WTC11 (cell line): ENCODE results near the gene QTRT2. TPM values are rescaled to one million over a fixed set of nuclear protein-coding genes. Genes with fewer than 3 reads are reported as not detected.

ENCODE experiments used
- ATAC-seq: fragments of 200-7000 bp; cut with Tn5 transposase; 2 replicates; pipeline ENCODE4 v1.10.0; 2021; ENCODE audit warnings: mild to moderate bottlenecking, moderate library complexity
- CTCF ChIA-PET: fragments of 300-600 bp; sonication (Branson Sonifier 250); formaldehyde crosslinking; loops from one replicate; lab custom pipeline; 2021; ENCODE audit warnings: antibody characterized with exemption; lab: Charles Lee
- POLR2A ChIA-PET: fragments of 350-600 bp; sonication (Branson Sonifier 250); formaldehyde crosslinking; loops from one replicate; lab custom pipeline; 2021; ENCODE audit warnings: antibody characterized with exemption; lab: Charles Lee
- DNase-seq: peaks from one replicate; pipeline ENCODE4 v3.0.0; 2021; ENCODE audit warnings: low spot score
- H3K27ac Mint-ChIP-seq: 2 replicates; pipeline ENCODE4 v1.8.0; 2021; ENCODE audit warnings: mixed read lengths
- H3K27me3 Mint-ChIP-seq: 2 replicates; pipeline ENCODE4 v1.8.0; 2021; ENCODE audit warnings: low read depth, mild to moderate bottlenecking, moderate library complexity, mixed read lengths
- H3K36me3 Mint-ChIP-seq: 2 replicates; pipeline ENCODE4 v1.8.0; 2021; ENCODE audit warnings: mixed read lengths
- H3K4me1 Mint-ChIP-seq: 2 replicates; pipeline ENCODE4 v1.8.0; 2022; ENCODE audit warnings: mixed read lengths
- H3K4me3 Mint-ChIP-seq: 2 replicates; pipeline ENCODE4 v1.8.0; 2021; ENCODE audit warnings: mild to moderate bottlenecking, moderate library complexity, mixed read lengths
- H3K9me3 Mint-ChIP-seq: 2 replicates; pipeline ENCODE4 v1.8.0; 2021; ENCODE audit warnings: mixed read lengths
- ATF1 ChIP-seq: sonication (generic); formaldehyde crosslinking; IDR thresholded peaks from 2 replicates; pipeline ENCODE4 v1.8.1; 2023; ENCODE audit warnings: mild to moderate bottlenecking, moderate library complexity, missing genetic modification reagents
- GTF2I ChIP-seq: fragments of 250-450 bp; sonication (Bioruptor Pico); conservative IDR thresholded peaks from 2 replicates; pipeline ENCODE4 v1.4.0; 2021; ENCODE audit warnings: mild to moderate bottlenecking
- JUN ChIP-seq: sonication (generic); formaldehyde crosslinking; IDR thresholded peaks from 2 replicates; pipeline ENCODE4 v1.8.0; 2023; ENCODE audit warnings: mild to moderate bottlenecking, missing genetic modification reagents
- MYBL2 ChIP-seq: sonication (generic); formaldehyde crosslinking; IDR thresholded peaks from 2 replicates; pipeline ENCODE4 v1.8.1; 2023; ENCODE audit warnings: mild to moderate bottlenecking, moderate library complexity, missing genetic modification reagents
- NR2C2 ChIP-seq: sonication (generic); formaldehyde crosslinking; IDR thresholded peaks from 2 replicates; pipeline ENCODE4 v1.8.0; 2022; ENCODE audit warnings: mild to moderate bottlenecking, missing genetic modification reagents
- PRRX2 ChIP-seq: fragments of 250-450 bp; sonication (Bioruptor Pico); IDR thresholded peaks from 2 replicates; pipeline ENCODE4 v1.8.0; 2021; ENCODE audit warnings: mild to moderate bottlenecking
- RORB ChIP-seq: fragments of 250-450 bp; sonication (Bioruptor Pico); IDR thresholded peaks from 2 replicates; pipeline ENCODE4 v1.9.0; 2021; ENCODE audit warnings: mild to moderate bottlenecking
- ZBTB21 ChIP-seq: sonication (generic); formaldehyde crosslinking; IDR thresholded peaks from 2 replicates; pipeline ENCODE4 v1.8.1; 2023; ENCODE audit warnings: mild to moderate bottlenecking, missing genetic modification reagents, borderline replicate concordance
- ZNF317 ChIP-seq: sonication (generic); formaldehyde crosslinking; IDR thresholded peaks from 2 replicates; pipeline ENCODE4 v1.8.1; 2023; ENCODE audit warnings: low read depth, mild to moderate bottlenecking, moderate library complexity, missing genetic modification reagents, borderline replicate concordance
- ZNF396 ChIP-seq: fragments of 250-450 bp; sonication (Bioruptor Pico); IDR thresholded peaks from 2 replicates; pipeline ENCODE4 v1.8.0; 2021; ENCODE audit warnings: mild to moderate bottlenecking, moderate library complexity, borderline replicate concordance
- total RNA-seq: library from RNA; stranded (reverse); gene quantifications from 3 replicates; pipeline ENCODE4 v1.2.3, GENCODE V29; 2021
- TF ChIP-seq, protein P1 (sequence below): sonication (generic); formaldehyde crosslinking; IDR thresholded peaks from 2 replicates; pipeline ENCODE4 v1.8.0; 2022; ENCODE audit warnings: missing genetic modification reagents
- TF ChIP-seq, protein P2 (sequence below): fragments of 250-450 bp; sonication (Bioruptor Pico); conservative IDR thresholded peaks from 2 replicates; pipeline ENCODE4 v1.9.0; 2021; ENCODE audit warnings: mild to moderate bottlenecking
- TF ChIP-seq, protein P3 (sequence below): fragments of 200-600 bp; IDR thresholded peaks from 2 replicates; pipeline ENCODE4 v1.8.0; 2022; ENCODE audit warnings: antibody characterized with exemption
- TF ChIP-seq, protein P4 (sequence below): fragments of 250-450 bp; sonication (Bioruptor Pico); IDR thresholded peaks from 2 replicates; pipeline ENCODE4 v1.9.0; 2021; ENCODE audit warnings: mild to moderate bottlenecking, borderline replicate concordance
- TF ChIP-seq, protein P5 (sequence below): fragments of 250-450 bp; sonication (Bioruptor Pico); IDR thresholded peaks from 2 replicates; pipeline ENCODE4 v1.8.0; 2021; ENCODE audit warnings: mild to moderate bottlenecking
- TF ChIP-seq, protein P6 (sequence below): sonication (generic); formaldehyde crosslinking; IDR thresholded peaks from 2 replicates; pipeline ENCODE4 v1.8.1; 2023; ENCODE audit warnings: mild to moderate bottlenecking, missing genetic modification reagents, moderate library complexity
- TF ChIP-seq, protein P7 (sequence below): sonication (generic); formaldehyde crosslinking; IDR thresholded peaks from 2 replicates; pipeline ENCODE4 v1.8.1; 2023; ENCODE audit warnings: mild to moderate bottlenecking, missing genetic modification reagents, borderline replicate concordance
- TF ChIP-seq, protein P8 (sequence below): fragments of 250-450 bp; sonication (Bioruptor Pico); IDR thresholded peaks from 2 replicates; pipeline ENCODE4 v1.9.0; 2021; ENCODE audit warnings: moderate library complexity, mild to moderate bottlenecking, inconsistent platforms, borderline replicate concordance

The QTRT2 gene
- total RNA-seq, 1 experiment from 2014 or later, result 40.0 TPM

DNA sequence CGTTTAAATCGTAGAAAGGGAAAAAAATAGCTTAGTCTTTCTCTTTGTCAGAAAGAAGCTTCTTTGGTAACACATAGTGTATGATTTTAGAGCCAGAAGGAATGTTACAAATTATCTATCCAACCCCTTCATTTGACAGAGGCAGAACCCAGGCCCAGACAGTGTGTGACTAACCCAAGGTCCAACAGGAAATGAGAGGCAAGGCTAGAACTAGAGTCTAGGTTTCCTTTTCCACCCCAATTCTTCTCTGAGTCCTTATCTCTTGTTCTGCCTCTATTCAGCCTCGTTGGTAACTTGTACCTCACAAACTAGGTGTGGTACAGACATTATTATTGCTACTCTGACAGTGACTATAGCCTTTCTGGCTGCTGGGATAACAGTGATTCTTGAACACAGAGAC is 39.3 kb downstream of the QTRT2 start:
- ChIA-PET CTCF (no interaction called here), POLR2A (no interaction called here)
- Mint-ChIP-seq H3K27me3 (no peaks in the 10 kb centered on the region), H3K36me3 (no peaks in the 10 kb centered on the region), H3K4me1 (peaks cover 18% of the 10 kb centered on the region)
- DNase-seq, result no peak
- TF ChIP-seq PRRX2 (CRISPR knock-in tag) (no peak), ATF1 (CRISPR knock-in tag) (no peak), GTF2I (CRISPR knock-in tag) (no peak), ZNF396 (CRISPR knock-in tag) (no peak), ZNF317 (CRISPR knock-in tag) (no peak), RORB (CRISPR knock-in tag) (no peak), JUN (no peak), MYBL2 (CRISPR knock-in tag) (no peak), NR2C2 (CRISPR knock-in tag) (no peak), ZBTB21 (no peak)
- TF ChIP-seq, protein P1, sequence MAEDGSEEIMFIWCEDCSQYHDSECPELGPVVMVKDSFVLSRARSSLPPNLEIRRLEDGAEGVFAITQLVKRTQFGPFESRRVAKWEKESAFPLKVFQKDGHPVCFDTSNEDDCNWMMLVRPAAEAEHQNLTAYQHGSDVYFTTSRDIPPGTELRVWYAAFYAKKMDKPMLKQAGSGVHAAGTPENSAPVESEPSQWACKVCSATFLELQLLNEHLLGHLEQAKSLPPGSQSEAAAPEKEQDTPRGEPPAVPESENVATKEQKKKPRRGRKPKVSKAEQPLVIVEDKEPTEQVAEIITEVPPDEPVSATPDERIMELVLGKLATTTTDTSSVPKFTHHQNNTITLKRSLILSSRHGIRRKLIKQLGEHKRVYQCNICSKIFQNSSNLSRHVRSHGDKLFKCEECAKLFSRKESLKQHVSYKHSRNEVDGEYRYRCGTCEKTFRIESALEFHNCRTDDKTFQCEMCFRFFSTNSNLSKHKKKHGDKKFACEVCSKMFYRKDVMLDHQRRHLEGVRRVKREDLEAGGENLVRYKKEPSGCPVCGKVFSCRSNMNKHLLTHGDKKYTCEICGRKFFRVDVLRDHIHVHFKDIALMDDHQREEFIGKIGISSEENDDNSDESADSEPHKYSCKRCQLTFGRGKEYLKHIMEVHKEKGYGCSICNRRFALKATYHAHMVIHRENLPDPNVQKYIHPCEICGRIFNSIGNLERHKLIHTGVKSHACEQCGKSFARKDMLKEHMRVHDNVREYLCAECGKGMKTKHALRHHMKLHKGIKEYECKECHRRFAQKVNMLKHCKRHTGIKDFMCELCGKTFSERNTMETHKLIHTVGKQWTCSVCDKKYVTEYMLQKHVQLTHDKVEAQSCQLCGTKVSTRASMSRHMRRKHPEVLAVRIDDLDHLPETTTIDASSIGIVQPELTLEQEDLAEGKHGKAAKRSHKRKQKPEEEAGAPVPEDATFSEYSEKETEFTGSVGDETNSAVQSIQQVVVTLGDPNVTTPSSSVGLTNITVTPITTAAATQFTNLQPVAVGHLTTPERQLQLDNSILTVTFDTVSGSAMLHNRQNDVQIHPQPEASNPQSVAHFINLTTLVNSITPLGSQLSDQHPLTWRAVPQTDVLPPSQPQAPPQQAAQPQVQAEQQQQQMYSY (CRISPR knock-in tag), result no peak
- TF ChIP-seq, protein P2, sequence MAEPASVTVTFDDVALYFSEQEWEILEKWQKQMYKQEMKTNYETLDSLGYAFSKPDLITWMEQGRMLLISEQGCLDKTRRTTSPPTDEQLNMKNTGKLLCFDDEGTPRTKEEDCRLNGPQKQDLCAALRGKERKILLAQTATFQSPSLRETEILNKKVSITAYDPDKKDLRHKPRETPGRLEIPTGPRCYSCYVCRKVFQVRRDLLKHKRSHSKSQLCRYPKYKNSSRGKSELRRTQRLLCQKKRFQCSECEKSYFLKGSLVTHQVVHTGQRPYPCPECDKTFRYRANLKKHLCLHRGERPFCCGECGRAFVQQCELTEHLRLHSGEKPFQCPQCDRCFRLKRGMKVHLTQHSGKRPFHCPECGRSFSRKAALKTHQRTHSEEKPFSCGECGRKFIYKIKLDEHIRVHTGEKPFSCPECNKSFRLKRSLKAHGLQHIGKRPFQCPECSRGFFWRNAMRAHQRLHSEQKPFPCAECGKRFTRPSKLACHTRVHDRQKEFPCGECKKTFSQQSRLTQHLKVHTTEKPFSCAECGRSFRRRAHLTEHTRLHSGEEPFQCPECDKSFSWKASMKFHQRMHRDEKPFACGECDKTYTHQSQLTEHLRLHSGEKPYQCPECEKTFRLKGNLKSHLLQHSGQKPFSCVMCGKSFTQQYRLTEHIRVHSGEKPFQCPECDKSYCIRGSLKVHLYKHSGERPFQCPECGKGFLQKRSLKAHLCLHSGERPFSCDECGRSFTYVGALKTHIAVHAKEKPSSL (CRISPR knock-in tag), result no peak
- TF ChIP-seq, protein P3, sequence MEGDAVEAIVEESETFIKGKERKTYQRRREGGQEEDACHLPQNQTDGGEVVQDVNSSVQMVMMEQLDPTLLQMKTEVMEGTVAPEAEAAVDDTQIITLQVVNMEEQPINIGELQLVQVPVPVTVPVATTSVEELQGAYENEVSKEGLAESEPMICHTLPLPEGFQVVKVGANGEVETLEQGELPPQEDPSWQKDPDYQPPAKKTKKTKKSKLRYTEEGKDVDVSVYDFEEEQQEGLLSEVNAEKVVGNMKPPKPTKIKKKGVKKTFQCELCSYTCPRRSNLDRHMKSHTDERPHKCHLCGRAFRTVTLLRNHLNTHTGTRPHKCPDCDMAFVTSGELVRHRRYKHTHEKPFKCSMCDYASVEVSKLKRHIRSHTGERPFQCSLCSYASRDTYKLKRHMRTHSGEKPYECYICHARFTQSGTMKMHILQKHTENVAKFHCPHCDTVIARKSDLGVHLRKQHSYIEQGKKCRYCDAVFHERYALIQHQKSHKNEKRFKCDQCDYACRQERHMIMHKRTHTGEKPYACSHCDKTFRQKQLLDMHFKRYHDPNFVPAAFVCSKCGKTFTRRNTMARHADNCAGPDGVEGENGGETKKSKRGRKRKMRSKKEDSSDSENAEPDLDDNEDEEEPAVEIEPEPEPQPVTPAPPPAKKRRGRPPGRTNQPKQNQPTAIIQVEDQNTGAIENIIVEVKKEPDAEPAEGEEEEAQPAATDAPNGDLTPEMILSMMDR, result no peak
- TF ChIP-seq, protein P4, sequence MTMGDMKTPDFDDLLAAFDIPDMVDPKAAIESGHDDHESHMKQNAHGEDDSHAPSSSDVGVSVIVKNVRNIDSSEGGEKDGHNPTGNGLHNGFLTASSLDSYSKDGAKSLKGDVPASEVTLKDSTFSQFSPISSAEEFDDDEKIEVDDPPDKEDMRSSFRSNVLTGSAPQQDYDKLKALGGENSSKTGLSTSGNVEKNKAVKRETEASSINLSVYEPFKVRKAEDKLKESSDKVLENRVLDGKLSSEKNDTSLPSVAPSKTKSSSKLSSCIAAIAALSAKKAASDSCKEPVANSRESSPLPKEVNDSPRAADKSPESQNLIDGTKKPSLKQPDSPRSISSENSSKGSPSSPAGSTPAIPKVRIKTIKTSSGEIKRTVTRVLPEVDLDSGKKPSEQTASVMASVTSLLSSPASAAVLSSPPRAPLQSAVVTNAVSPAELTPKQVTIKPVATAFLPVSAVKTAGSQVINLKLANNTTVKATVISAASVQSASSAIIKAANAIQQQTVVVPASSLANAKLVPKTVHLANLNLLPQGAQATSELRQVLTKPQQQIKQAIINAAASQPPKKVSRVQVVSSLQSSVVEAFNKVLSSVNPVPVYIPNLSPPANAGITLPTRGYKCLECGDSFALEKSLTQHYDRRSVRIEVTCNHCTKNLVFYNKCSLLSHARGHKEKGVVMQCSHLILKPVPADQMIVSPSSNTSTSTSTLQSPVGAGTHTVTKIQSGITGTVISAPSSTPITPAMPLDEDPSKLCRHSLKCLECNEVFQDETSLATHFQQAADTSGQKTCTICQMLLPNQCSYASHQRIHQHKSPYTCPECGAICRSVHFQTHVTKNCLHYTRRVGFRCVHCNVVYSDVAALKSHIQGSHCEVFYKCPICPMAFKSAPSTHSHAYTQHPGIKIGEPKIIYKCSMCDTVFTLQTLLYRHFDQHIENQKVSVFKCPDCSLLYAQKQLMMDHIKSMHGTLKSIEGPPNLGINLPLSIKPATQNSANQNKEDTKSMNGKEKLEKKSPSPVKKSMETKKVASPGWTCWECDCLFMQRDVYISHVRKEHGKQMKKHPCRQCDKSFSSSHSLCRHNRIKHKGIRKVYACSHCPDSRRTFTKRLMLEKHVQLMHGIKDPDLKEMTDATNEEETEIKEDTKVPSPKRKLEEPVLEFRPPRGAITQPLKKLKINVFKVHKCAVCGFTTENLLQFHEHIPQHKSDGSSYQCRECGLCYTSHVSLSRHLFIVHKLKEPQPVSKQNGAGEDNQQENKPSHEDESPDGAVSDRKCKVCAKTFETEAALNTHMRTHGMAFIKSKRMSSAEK, result no peak
- TF ChIP-seq, protein P5, sequence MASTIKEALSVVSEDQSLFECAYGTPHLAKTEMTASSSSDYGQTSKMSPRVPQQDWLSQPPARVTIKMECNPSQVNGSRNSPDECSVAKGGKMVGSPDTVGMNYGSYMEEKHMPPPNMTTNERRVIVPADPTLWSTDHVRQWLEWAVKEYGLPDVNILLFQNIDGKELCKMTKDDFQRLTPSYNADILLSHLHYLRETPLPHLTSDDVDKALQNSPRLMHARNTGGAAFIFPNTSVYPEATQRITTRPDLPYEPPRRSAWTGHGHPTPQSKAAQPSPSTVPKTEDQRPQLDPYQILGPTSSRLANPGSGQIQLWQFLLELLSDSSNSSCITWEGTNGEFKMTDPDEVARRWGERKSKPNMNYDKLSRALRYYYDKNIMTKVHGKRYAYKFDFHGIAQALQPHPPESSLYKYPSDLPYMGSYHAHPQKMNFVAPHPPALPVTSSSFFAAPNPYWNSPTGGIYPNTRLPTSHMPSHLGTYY (CRISPR knock-in tag), result no peak
- TF ChIP-seq, protein P6, sequence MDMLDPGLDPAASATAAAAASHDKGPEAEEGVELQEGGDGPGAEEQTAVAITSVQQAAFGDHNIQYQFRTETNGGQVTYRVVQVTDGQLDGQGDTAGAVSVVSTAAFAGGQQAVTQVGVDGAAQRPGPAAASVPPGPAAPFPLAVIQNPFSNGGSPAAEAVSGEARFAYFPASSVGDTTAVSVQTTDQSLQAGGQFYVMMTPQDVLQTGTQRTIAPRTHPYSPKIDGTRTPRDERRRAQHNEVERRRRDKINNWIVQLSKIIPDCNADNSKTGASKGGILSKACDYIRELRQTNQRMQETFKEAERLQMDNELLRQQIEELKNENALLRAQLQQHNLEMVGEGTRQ (CRISPR knock-in tag), result no peak
- TF ChIP-seq, protein P7, sequence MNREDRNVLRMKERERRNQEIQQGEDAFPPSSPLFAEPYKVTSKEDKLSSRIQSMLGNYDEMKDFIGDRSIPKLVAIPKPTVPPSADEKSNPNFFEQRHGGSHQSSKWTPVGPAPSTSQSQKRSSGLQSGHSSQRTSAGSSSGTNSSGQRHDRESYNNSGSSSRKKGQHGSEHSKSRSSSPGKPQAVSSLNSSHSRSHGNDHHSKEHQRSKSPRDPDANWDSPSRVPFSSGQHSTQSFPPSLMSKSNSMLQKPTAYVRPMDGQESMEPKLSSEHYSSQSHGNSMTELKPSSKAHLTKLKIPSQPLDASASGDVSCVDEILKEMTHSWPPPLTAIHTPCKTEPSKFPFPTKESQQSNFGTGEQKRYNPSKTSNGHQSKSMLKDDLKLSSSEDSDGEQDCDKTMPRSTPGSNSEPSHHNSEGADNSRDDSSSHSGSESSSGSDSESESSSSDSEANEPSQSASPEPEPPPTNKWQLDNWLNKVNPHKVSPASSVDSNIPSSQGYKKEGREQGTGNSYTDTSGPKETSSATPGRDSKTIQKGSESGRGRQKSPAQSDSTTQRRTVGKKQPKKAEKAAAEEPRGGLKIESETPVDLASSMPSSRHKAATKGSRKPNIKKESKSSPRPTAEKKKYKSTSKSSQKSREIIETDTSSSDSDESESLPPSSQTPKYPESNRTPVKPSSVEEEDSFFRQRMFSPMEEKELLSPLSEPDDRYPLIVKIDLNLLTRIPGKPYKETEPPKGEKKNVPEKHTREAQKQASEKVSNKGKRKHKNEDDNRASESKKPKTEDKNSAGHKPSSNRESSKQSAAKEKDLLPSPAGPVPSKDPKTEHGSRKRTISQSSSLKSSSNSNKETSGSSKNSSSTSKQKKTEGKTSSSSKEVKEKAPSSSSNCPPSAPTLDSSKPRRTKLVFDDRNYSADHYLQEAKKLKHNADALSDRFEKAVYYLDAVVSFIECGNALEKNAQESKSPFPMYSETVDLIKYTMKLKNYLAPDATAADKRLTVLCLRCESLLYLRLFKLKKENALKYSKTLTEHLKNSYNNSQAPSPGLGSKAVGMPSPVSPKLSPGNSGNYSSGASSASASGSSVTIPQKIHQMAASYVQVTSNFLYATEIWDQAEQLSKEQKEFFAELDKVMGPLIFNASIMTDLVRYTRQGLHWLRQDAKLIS (CRISPR knock-in tag), result no peak
- TF ChIP-seq, protein P8, sequence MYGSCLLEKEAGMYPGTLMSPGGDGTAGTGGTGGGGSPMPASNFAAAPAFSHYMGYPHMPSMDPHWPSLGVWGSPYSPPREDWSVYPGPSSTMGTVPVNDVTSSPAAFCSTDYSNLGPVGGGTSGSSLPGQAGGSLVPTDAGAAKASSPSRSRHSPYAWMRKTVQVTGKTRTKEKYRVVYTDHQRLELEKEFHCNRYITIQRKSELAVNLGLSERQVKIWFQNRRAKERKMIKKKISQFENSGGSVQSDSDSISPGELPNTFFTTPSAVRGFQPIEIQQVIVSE, result no peak
- TF ChIP-seq, all 79 proteins: peak for 0
- Mint-ChIP-seq H3K4me3 (no peak overlapping the region), H3K27ac (no peak overlapping the region), H3K9me3 (peaks cover 4% of the 10 kb centered on the region; the same call in 1 of the 2 replicates)
- no peak for ATAC-seq
